GM18868 (cell line): ENCODE results near the gene HS3ST4.

Experiments used
- ATAC-seq: cut with Tn5 transposase; IDR thresholded peaks from one replicate; pipeline ENCODE4 v1.9.1; 2021; ENCODE audit warnings: mild to moderate bottlenecking, moderate library complexity; ENCODE audit not compliant: unreplicated experiment

The HS3ST4 gene

DNA sequence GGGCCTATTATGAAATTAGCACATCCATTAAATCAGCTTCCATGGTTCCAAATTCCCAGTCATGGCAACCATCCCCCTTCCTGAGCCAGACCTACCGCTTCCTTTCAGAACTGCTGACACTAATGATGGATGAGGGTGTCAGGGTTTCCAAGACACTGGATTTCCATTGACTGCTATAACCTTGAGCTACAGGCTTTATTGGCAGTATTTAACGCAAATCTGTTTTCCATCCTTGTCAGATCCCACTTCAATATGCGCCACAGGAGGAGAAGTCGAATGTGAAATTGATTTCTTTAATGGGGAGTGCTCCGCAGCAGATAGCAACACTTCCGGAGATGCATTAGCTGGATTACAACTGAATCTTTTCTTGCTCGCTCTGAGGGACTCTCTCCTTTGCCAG, 197.1 kb downstream of the HS3ST4 start:
- ATAC-seq: no peak

DNA sequence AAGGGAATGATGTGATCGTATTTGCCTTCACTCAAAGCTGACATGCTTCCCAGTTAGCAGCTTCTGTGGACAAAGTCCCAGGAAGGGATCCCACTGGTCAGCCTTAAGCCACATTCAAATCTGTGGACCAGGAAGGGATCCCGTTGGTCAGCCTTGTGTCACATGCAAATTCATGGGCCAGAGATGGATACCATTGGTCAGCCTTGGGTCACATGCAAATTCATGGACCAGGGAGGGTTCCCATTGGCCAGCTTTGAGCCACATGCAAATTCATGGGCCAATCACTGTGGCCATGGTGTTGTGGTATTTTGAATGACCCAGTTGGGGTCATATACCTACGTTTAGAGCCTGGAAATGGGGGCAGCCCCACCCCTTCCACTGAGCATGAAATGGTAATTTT, 201.6 kb downstream of the HS3ST4 start:
- ATAC-seq: no peak

GRCh38 chr16:25894093-25894492, 202.3 kb downstream of the HS3ST4 start:
- no peak for ATAC-seq

DNA sequence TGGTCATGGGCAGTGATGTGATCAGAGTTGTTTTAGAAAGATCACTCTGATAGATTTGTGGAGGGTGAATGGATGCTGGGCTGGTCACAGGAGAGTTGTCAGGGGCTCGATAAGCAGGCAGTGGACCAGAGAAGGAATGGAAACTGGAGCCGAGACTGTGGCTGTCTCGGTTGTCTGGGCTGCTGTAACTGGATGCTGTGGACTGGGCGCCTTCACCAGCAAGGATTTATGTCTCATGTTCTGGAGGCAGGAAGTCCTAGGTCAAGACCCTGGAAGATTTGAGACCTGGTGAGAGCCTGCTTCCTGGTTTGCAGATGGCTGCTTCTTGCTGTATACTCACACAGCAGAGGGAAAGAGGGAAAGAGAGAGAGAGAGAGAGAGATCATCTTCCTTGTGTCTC, 203.6 kb downstream of the HS3ST4 start:
- ATAC-seq: no peak

GRCh38 chr16:25896411-25896810, 204.7 kb downstream of the HS3ST4 start:
- ATAC-seq: no peak

DNA sequence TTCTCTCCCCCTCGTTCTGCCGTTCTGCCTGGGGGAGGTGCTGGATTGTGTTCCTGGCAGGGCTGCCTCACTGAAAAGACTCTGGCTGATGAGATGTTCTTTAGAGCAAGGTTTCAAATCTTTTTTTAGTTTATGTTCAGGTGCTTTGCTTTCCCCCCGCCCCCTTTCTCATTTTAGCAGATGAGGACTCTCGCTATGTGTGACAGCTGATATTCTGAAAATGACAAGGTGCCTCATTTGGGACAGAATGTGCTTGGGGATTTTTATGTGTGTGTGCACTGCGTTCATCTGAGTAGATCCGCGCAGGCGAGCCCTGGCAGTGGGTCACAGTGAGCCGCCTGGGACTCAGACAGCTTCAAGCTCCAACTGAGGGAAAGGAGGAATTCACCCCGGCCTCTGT, 205.9 kb downstream of the HS3ST4 start:
- ATAC-seq: no peak

DNA sequence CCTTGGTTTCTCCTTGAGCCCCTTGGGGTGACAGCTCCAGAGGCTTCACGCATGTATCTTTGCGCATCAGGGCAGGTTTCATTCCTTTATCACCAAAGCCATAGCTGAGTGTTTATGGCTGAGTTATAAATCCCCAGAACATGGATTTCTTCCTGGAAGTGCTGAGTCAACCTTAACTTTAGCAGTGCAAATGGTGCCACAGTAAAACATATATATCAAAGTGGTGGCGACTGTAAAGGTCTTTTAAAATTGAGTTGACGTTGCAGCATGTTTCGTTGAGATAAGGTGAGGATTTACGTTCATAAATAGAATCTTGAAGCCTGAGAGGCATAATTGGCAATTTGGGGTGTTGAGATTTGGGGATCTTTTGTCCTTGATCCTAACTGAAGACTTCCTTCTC, 214.1 kb downstream of the HS3ST4 start:
- ATAC-seq: no peak

DNA sequence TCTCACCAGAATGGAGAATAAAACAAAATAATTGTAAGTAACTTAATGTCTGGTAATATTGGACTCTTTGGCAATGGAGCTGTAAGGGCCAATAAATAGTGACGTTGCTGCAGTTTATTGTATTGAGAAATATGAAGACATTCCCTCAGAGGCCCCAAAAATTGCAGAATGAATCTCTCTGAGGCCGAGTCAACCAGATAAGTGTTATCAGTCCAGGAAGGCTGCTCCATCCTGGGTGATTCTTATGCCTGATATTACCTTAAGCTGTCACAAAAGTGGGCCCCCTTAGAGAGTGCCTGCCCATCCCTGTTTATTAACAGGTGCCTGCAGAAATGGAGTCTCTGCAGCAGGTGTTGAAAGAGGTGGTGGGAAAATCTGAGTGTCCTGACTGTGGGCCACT, 219.2 kb downstream of the HS3ST4 start:
- ATAC-seq: no peak

DNA sequence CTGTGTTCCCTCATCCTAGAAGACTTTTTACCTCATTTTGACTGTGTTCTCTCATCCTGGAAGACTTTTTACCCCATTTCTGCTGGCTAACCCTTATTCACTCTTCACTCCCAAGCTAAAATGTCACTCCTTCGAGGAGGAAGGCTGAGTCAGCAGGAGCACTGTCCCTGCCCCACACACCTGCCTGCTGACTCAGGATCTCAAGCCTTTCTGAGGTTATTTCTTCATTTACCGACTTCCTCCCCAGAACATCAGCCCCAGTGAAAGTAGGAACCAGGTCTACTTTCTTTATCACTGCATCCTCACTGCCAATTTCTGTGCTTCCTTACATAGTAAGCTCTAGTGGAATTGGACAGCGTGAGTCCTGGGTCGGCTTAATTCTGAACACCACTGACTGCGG, 220.6 kb downstream of the HS3ST4 start:
- no peak for ATAC-seq

- ATAC-seq: no peak
These were observed 222.7 kb downstream of the HS3ST4 start for GRCh38 chr16:25914357-25914962.

DNA sequence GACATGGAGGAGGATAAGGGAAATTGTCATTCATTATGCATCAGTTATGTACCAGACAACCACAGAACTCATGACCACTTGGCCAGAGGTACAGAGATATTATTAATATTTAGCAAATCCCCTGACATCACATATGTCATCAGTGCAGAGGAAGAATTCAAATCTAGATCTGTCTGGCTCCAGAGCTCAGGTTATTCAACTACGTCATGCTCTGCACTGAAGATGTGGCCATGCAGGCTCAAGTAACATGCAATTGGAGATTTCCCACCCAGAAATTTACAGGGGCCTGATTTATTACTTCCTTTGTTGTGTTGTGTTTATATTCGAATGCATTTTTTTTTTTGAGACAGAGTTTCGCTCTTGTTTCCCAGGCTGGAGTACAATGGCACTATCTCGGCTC, 224.3 kb downstream of the HS3ST4 start:
- ATAC-seq: no peak

DNA sequence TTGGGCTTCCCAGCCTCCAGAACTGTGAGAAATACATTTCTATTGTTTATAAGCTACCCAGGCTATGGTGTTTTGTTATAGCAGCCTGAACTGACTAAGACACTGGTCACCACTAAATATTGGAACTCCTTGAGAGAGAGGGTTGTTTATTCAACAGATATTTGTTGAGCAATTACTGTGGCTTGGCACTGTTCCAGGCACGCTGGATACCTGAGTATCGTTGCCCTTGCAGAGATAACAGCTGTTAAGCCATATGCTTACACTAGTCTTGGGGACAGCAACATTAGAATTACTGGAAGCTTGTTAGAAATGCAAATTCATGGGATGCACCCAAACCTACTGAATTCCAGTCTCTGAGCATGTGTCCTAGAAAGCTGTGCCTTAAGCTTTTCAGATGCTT, 230.7 kb downstream of the HS3ST4 start:
- no peak for ATAC-seq

DNA sequence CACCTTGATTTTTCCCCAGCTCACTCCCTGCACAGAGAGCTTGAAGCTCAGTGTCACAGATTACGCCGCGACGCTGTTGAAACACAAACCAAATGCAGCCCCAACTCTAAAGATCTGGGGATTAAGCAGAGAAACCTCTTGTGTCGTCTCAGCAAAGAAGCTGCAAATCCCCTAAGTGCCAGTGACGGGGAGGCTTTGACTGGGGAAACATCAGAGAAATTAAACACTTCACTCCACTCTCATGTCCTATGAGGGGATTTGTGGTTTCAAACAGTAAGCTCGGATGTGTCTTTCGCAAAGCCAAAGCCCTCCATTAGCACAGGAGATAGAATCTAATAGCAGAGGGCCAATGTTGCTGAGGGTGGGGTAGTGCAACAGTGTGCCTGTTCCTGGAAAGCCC, 233.7 kb downstream of the HS3ST4 start:
- ATAC-seq: no peak

DNA sequence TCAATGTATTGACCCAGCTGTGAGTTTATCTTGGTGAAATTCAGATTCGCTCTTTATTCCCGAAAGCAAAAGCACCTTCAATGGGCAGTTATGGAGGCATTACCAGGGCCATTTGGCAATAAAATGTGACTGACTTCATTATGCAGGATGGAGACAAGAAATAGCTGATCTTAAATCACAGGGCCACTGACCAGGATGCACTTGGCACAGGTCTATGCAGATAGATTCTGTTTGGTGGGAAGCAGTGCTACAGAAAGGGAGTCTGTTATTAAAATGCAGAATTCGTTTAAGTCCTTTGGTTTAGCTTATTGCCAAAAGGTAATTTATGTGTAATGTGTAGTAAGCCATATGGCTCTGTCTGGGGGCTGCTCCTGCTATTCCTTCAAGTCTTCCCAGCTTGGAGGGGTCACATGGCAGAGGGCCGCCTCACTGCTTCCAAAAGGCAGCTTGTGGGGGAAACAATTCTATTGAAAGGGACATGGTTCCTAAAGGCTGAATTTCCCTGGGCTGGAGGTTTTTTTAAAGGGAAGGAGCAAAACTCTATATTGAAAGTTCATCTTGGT, 239.8 kb downstream of the HS3ST4 start:
- no peak for ATAC-seq

DNA sequence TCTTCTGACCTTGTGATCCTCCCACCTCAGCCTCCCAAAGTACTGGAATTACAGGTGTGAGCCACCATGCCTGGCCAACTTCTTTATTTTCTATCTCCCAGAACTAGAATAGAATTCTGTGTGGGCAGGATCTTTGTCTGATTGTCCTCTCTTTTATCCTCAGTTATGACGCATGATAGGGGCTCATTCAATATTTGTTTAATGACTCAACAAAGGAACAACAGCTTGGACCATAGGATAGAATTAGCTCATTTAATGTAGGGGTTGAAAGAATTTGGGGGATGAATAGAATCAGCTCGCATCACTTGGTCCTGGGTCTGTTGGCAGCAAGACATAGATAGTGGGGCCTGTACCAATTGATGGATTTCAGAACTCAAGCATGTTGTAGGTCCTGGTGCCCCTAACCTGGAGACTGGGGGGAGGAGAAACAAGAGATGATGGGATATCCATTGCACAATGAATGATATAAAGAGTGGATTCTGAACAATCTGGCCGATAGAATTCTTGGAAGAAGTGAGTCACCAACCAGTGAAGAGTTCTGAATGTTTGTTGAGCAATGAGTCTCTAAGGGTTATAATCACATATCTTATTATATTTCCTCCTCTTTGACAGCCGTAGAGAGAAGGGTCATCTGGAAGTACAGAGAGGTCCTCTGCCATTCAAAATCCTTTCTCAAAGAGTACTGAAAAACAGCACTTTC, 250.2 kb downstream of the HS3ST4 start:
- no peak for ATAC-seq

DNA sequence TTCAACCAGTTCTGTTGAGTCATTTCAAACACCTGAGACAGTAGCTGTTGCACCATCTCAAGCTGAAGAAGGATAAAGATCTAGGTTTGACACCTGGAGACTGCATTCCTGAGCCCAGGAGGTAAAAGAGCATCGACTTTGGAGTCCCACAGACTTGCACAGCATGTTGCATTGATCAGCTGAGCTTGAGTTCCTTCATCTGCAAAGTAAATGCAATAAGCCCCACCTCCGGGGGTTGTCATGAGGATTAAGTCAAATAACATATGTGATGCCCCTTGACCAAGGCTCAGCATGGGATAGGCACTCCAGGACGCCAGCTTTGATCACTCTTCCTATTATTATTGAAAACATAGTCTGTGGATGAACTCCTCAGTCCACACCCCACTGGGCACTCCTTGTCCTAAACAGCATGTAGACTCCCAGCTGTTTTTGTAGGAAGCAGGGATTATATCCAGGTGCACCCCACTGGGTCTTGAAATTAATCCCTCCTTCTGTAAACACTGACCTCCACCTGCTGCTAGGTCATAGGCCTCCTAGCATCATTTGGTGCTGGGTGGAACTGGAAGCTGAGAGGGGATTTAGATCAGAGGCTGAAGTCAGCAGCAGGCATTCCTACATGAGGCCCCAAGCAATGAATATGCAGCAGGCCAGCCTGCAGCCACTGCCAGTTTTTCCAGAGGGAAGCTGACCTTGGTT, 259.0 kb downstream of the HS3ST4 start:
- no peak for ATAC-seq

GRCh38 chr16:25951999-25952398, 260.2 kb downstream of the HS3ST4 start:
- no peak for ATAC-seq

GRCh38 chr16:25952983-25953382, 261.2 kb downstream of the HS3ST4 start:
- ATAC-seq: no peak

- no peak for ATAC-seq
These were observed 265.9 kb downstream of the HS3ST4 start for GRCh38 chr16:25957707-25958106.

- no peak for ATAC-seq
These were observed 267.5 kb downstream of the HS3ST4 start for GRCh38 chr16:25959221-25959620.

DNA sequence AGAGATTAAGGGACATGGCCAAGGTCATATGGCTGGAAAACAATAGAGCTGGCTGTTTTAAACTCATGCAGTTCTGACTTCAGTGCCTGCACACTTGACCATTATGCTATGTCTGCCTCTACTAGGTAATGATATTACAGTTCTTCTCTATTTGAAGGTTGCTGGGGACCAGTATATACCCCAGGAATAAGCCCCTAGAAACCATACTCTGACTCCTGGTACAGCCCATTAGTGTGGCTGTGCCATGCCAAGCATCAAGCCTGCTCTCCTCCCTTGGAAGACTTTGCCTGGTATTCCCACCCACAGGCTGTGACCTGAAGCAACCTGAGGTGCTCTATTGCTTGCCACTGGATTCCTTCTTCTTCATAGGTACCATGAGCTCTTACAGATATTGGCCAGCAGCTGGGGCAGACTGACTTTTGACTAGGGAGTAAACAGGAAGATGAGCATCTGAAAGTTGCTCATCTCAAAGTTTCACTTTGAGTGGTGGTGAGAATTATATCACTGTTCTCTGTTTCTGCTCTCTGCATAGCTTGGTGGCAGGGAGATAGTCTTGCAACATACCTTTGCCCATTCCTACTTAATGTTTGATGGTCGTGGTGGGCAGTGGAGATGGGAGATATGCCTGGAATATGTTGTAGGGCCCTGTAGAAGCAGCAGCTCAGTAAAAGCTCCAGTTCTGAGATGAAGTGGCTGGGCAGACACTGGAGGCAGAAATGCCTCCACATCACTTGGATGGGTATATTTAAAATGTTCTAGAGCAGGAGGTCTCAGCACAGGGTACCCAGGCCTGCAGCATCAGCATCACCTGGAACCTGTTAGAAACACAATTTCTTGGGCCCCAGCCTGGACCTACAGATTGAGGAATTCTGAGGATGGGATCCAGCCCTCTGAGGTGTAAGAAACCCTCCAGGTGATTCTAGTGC, 274.7 kb downstream of the HS3ST4 start:
- peak; percentile 85 for ATAC-seq
